Stimulated activated CD8-positive, alpha-beta memory T cell treated with anti-CD3 and anti-CD28 coated beads, Interleukin-4, amount 100 ng/mL, for 1 hour (primary cell): ENCODE measurements around the gene APBA3.

Experiments
- DNase-seq, 2 donors: peaks; one replicate each; pipeline ENCODE4 v3.0.0-alpha.2; 2020; ENCODE audit warnings: low read depth in 2 of 2, low spot score in 1 of 2

The APBA3 gene

GRCh38 chr19:3761382-3762129, at the start of gene APBA3:
APBA3 (minus strand) TSS chr19:3761692; CDS start chr19:3760264, 1,428 bp downstream.
- DNase-seq = peak; percentile 90 to 91

GRCh38 chr19:3810708-3811355, 49.3 kb upstream of the APBA3 start:
- DNase-seq = no peak

- DNase-seq = no peak
These were observed 48.6 kb upstream of the APBA3 start for GRCh38 chr19:3809881-3810707.

- DNase-seq = no peak
These were observed 47.1 kb upstream of the APBA3 start for GRCh38 chr19:3808420-3809143.

GRCh38 chr19:3807574-3808354, 46.3 kb upstream of the APBA3 start:
- DNase-seq = no peak

- DNase-seq = no peak
These were observed 45.6 kb upstream of the APBA3 start for GRCh38 chr19:3807131-3807480.

- no peak for DNase-seq
These were observed 44.4 kb upstream of the APBA3 start for GRCh38 chr19:3805859-3806258.

- DNase-seq = no peak
These were observed 42.9 kb upstream of the APBA3 start for GRCh38 chr19:3804429-3804828.

- DNase-seq = no peak
These were observed 42.5 kb upstream of the APBA3 start for GRCh38 chr19:3803986-3804385.

GRCh38 chr19:3803114-3803888, 41.8 kb upstream of the APBA3 start:
- DNase-seq = no peak

GRCh38 chr19:3801412-3802096, 40.1 kb upstream of the APBA3 start:
- DNase-seq = no peak

GRCh38 chr19:3800996-3801395, 39.5 kb upstream of the APBA3 start:
- DNase-seq = no peak

GRCh38 chr19:3798137-3798536, 36.6 kb upstream of the APBA3 start:
- no peak for DNase-seq

GRCh38 chr19:3796358-3796757, 34.9 kb upstream of the APBA3 start:
- DNase-seq = no peak

- DNase-seq = no peak
These were observed 32.3 kb upstream of the APBA3 start for GRCh38 chr19:3793799-3794198.

GRCh38 chr19:3792114-3792513, 30.6 kb upstream of the APBA3 start:
- no peak for DNase-seq

- DNase-seq = no peak
These were observed 29.4 kb upstream of the APBA3 start for GRCh38 chr19:3790941-3791340.

GRCh38 chr19:3790209-3790734, 28.8 kb upstream of the APBA3 start:
- DNase-seq = no peak
